ENCODE results near the gene TYRO3.

Gene TYRO3

GRCh38 chr15:41620536-41621199, 61.7 kb downstream of the TYRO3 start:
- no peak for TF ChIP-seq CTCF (IDR thresholded peaks at IDR 0.05; ENCODE audit: extremely low read depth, missing control alignments)
- DNase-seq (ENCODE audit: low spot score): peak; percentile 35

GRCh38 chr15:41621200-41622193, 62.5 kb downstream of the TYRO3 start:
- TF ChIP-seq CTCF (IDR thresholded peaks at IDR 0.05; ENCODE audit: extremely low read depth, missing control alignments): no peak
- DNase-seq (ENCODE audit: low spot score): peak; percentile 85

- DNase-seq (ENCODE audit: low spot score): no peak
- no peak for TF ChIP-seq CTCF (IDR thresholded peaks at IDR 0.05; ENCODE audit: extremely low read depth, missing control alignments)
These were observed 63.9 kb downstream of the TYRO3 start for GRCh38 chr15:41622901-41623300.

GRCh38 chr15:41627203-41627602, 68.2 kb downstream of the TYRO3 start:
- DNase-seq (ENCODE audit: low spot score): no peak
- TF ChIP-seq CTCF (IDR thresholded peaks at IDR 0.05; ENCODE audit: extremely low read depth, missing control alignments): no peak

GRCh38 chr15:41629463-41629862, 70.5 kb downstream of the TYRO3 start:
- TF ChIP-seq CTCF (IDR thresholded peaks at IDR 0.05; ENCODE audit: extremely low read depth, missing control alignments): no peak
- DNase-seq (ENCODE audit: low spot score): no peak

- no peak for TF ChIP-seq CTCF (IDR thresholded peaks at IDR 0.05; ENCODE audit: extremely low read depth, missing control alignments)
These were observed 70.9 kb downstream of the TYRO3 start for GRCh38 chr15:41629883-41630282.

GRCh38 chr15:41630616-41631217, 71.7 kb downstream of the TYRO3 start:
- no peak for TF ChIP-seq CTCF (IDR thresholded peaks at IDR 0.05; ENCODE audit: extremely low read depth, missing control alignments)
- no peak for DNase-seq (ENCODE audit: low spot score)

More at GRCh38 chr15:41629883-41630282, 70.9 kb downstream of the TYRO3 start:
- no peak for DNase-seq (ENCODE audit: low spot score)

All from GM20000 (cell line).